Spleen (tissue), 11 donors: ENCODE measurements around the gene MME. TPM values are rescaled to one million over a fixed set of nuclear protein-coding genes. Genes with fewer than 3 reads are reported as not detected.

Experiments
- DNase-seq: peaks from one replicate; pipeline ENCODE4 v3.0.0-alpha.2; 2020
- H3K27ac ChIP-seq, 8 donors: fragments of 200-600 bp; sonication (generic) in 7 of 8; 1 replicate in 4 of 8; 2 replicates in 4 of 8; pipeline versions ENCODE4 v1.5.0 to v1.8.0; 2016 to 2021; ENCODE audit warnings: inconsistent platforms in 4 of 8, mild to moderate bottlenecking in 4 of 8, moderate library complexity in 1 of 8
- H3K27me3 ChIP-seq, 7 donors: fragments of 200-600 bp; sonication (generic) in 6 of 7; replicated peaks in 1 of 7; 1 replicate in 4 of 7; 2 replicates in 3 of 7; pipeline versions ENCODE4 v1.5.0 to v1.8.0; 2016 to 2021; ENCODE audit warnings: inconsistent platforms in 3 of 7, mild to moderate bottlenecking in 1 of 7
- H3K36me3 ChIP-seq, 6 donors: fragments of 200-600 bp; sonication (generic) in 5 of 6; 1 replicate in 4 of 6; 2 replicates in 2 of 6; pipeline versions ENCODE4 v1.5.0 to v1.8.0; 2016 to 2021; ENCODE audit warnings: inconsistent platforms in 2 of 6
- H3K4me1 ChIP-seq, 6 donors: fragments of 200-600 bp; sonication (generic) in 5 of 6; 1 replicate in 3 of 6; 2 replicates in 3 of 6; pipeline versions ENCODE4 v1.5.0 to v1.8.0; 2016 to 2021; ENCODE audit warnings: inconsistent platforms in 3 of 6
- H3K4me3 ChIP-seq, 8 donors: fragments of 200-600 bp; sonication (generic) in 7 of 8; 1 replicate in 4 of 8; 2 replicates in 4 of 8; pipeline versions ENCODE4 v1.5.0 to v1.8.0; 2016 to 2021; ENCODE audit warnings: inconsistent platforms in 4 of 8, mild to moderate bottlenecking in 4 of 8, moderate library complexity in 2 of 8
- H3K9me3 ChIP-seq, 8 donors: fragments of 200-600 bp; sonication (generic) in 7 of 8; 1 replicate in 4 of 8; 2 replicates in 4 of 8; pipeline versions ENCODE4 v1.5.0 to v1.8.0; 2016 to 2021; ENCODE audit warnings: inconsistent platforms in 4 of 8
- POLR2A ChIP-seq, 3 donors: fragments of 450-650 bp; IDR thresholded peaks; one replicate each; pipeline ENCODE4 v1.5.1; 2017; ENCODE audit warnings: antibody characterized with exemption in 3 of 3, mild to moderate bottlenecking in 1 of 3
- POLR2AphosphoS5 ChIP-seq, 3 donors: sonication (generic); formaldehyde crosslinking; IDR thresholded peaks; one replicate each; pipeline ENCODE4 v1.5.1; 2017; ENCODE audit warnings: antibody characterized with exemption in 3 of 3
- WGBS, 5 donors: extraction: QIAGEN DNeasy Blood & Tissue Kit in 3 of 5; methylation state at CpG; one replicate each; pipeline versions ENCODE4 v1.1.5 to v1.1.7; 2013 to 2018; 5-methylcytosine and 5-hydroxymethylcytosine counted together
- intact Hi-C: fragments of 100-400 bp; cut with DNase I; formaldehyde crosslinking; loops from one replicate; pipeline ENCODE4 v1.15.0; 2023; ENCODE audit warnings: low total_unique reads
- polyA plus RNA-seq, 3 donors: library from polyadenylated mRNA; stranded (reverse); fragments of 200-250 nt; gene quantifications; one replicate each; pipeline ENCODE4 v1.2.1, GENCODE V29; 2013
- total RNA-seq, 7 donors: library from RNA; depleted of rRNA in 3 of 7; stranded (reverse); fragments of >200 nt in 3 of 7; fragmentation: NEBNext Ultra II Directional in 4 of 7; extraction: Animal tissue kit (Norgen Biotek cat#: 25700) in 4 of 7; gene quantifications; one replicate each; pipeline versions ENCODE4 v1.1.0 to v1.2.1, GENCODE V29; 2016 to 2021
- TF ChIP-seq, protein P1 (sequence below), 11 experiments: fragments of 200-600 bp in 7 of 11; fragments of 450-650 bp in 4 of 11; sonication (generic) in 4 of 11; IDR thresholded peaks in 8 of 11; conservative IDR thresholded peaks in 3 of 11; 1 replicate in 7 of 11; 2 replicates in 4 of 11; pipeline versions ENCODE4 v1.4.0 to v1.8.0; 2016 to 2021; ENCODE audit warnings: antibody characterized with exemption in 11 of 11, inconsistent platforms in 4 of 11, mild to moderate bottlenecking in 1 of 11
- donor health status: healthy with polysubstance abuse.
- donor health status: DM: no; HTN: no; CAD: no; lungs with moderate emphysema.
- donor health status: DM: no; HTN: no; CAD: no.
- donor health status: Bipolar disorder and iron deficiency.
- donor health status: healthy.
- donor health status: DM: no; HTN: no; CAD: no.
- donor health status: DM: yes; HTN: yes; CAD: no.

The MME gene
- total and polyA plus RNA-seq, 10 donors: 0.50 to 43.2 (median 13.2) TPM

- Histone ChIP-seq H3K9me3 (peaks cover 0 to 3% (median 0%) of the 10 kb centered on the region in 8 donors), H3K36me3 (no peaks in the 10 kb centered on the region), H3K4me3 (peak overlapping the region in 1 of 8 donors; percentile 5), H3K4me1 (no peaks in the 10 kb centered on the region), H3K27ac (peak overlapping the region in 2 of 8 donors; percentile 41 to 65), H3K27me3 (no peaks in the 10 kb centered on the region)
- WGBS, 5 donors: 67 to 88% (median 76%) methylated on average over 4 of the region's 4 CpGs
- intact Hi-C loops: no loop called here
- TF ChIP-seq, protein P1, sequence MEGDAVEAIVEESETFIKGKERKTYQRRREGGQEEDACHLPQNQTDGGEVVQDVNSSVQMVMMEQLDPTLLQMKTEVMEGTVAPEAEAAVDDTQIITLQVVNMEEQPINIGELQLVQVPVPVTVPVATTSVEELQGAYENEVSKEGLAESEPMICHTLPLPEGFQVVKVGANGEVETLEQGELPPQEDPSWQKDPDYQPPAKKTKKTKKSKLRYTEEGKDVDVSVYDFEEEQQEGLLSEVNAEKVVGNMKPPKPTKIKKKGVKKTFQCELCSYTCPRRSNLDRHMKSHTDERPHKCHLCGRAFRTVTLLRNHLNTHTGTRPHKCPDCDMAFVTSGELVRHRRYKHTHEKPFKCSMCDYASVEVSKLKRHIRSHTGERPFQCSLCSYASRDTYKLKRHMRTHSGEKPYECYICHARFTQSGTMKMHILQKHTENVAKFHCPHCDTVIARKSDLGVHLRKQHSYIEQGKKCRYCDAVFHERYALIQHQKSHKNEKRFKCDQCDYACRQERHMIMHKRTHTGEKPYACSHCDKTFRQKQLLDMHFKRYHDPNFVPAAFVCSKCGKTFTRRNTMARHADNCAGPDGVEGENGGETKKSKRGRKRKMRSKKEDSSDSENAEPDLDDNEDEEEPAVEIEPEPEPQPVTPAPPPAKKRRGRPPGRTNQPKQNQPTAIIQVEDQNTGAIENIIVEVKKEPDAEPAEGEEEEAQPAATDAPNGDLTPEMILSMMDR (IDR thresholded peaks at IDR 0.05 in 8 of 11, conservative IDR thresholded peaks at IDR 0.05 in 3 of 11): no peak
- no peak for TF ChIP-seq POLR2A (IDR thresholded peaks at IDR 0.05)
- TF ChIP-seq POLR2AphosphoS5 (IDR thresholded peaks at IDR 0.05): no peak
- DNase-seq: no peak
Observed at GRCh38 chr3:155096303-155097008, 16.3 kb downstream of the MME start.

- no peaks in the 10 kb centered on the region for H3K36me3 ChIP-seq
- H3K4me3 ChIP-seq: peak overlapping the region in 1 of 8 donors; percentile 5
- peaks cover 0 to 3% (median 0%) of the 10 kb centered on the region in 8 donors for H3K9me3 ChIP-seq
- no peak for TF ChIP-seq POLR2AphosphoS5 (IDR thresholded peaks at IDR 0.05)
- TF ChIP-seq, protein P1 (IDR thresholded peaks at IDR 0.05 in 8 of 11, conservative IDR thresholded peaks at IDR 0.05 in 3 of 11): no peak
- TF ChIP-seq POLR2A (IDR thresholded peaks at IDR 0.05): no peak
- intact Hi-C loops: no loop called here
- no peak for DNase-seq
- H3K4me1 ChIP-seq: no peaks in the 10 kb centered on the region
- H3K27me3 ChIP-seq: no peaks in the 10 kb centered on the region
- H3K27ac ChIP-seq: peak overlapping the region in 2 of 8 donors; percentile 41 to 65
- 73 to 86% (median 82%) methylated on average over 2 of the region's 2 CpGs for WGBS, 5 donors
Observed at GRCh38 chr3:155097009-155097349, 16.9 kb downstream of the MME start.

- intact Hi-C loops: no loop called here
- Histone ChIP-seq H3K36me3 (no peaks in the 10 kb centered on the region), H3K4me3 (no peak overlapping the region), H3K27me3 (no peaks in the 10 kb centered on the region), H3K9me3 (peaks cover 0 to 3% (median 0%) of the 10 kb centered on the region in 8 donors), H3K27ac (no peak overlapping the region), H3K4me1 (no peaks in the 10 kb centered on the region)
- no peak for DNase-seq
- 36 to 67% (median 50%) methylated on average over 2 of the region's 2 CpGs for WGBS, 5 donors
- TF ChIP-seq, protein P1 (IDR thresholded peaks at IDR 0.05 in 8 of 11, conservative IDR thresholded peaks at IDR 0.05 in 3 of 11): no peak
- TF ChIP-seq POLR2A (IDR thresholded peaks at IDR 0.05) (no peak), POLR2AphosphoS5 (IDR thresholded peaks at IDR 0.05) (no peak)
Observed at GRCh38 chr3:155101398-155101797, 21.3 kb downstream of the MME start.

GRCh38 chr3:155102329-155102728 is 22.2 kb downstream of the MME start:
- H3K4me3 ChIP-seq: no peak overlapping the region
- H3K27ac ChIP-seq: no peak overlapping the region
- H3K4me1 ChIP-seq: no peaks in the 10 kb centered on the region
- no peaks in the 10 kb centered on the region for H3K36me3 ChIP-seq
- DNase-seq: no peak
- 73 to 92% (median 88%) methylated on average over 2 of the region's 2 CpGs for WGBS, 5 donors
- H3K27me3 ChIP-seq: no peaks in the 10 kb centered on the region
- intact Hi-C loops: no loop called here
- TF ChIP-seq POLR2A (IDR thresholded peaks at IDR 0.05) (no peak), POLR2AphosphoS5 (IDR thresholded peaks at IDR 0.05) (no peak)
- TF ChIP-seq, protein P1 (IDR thresholded peaks at IDR 0.05 in 8 of 11, conservative IDR thresholded peaks at IDR 0.05 in 3 of 11): no peak
- peaks cover 0 to 3% (median 0%) of the 10 kb centered on the region in 8 donors for H3K9me3 ChIP-seq
